K562 (cell line): Measurements from ENCODE around the gene USP2.

ENCODE experiments used
- CEBPG ChIP-seq, 3 experiments: fragments of 200-800 bp in 1 of 3; sonication (Bioruptor generic) in 1 of 3; sonication (generic) in 1 of 3; formaldehyde crosslinking in 1 of 3; IDR thresholded peaks in 2 of 3; conservative IDR thresholded peaks in 1 of 3; 2 replicates each; pipeline versions ENCODE4 v1.6.1 to v1.8.0; 2016 to 2022; ENCODE audit warnings: missing compliant biosample characterization in 2 of 3, missing genetic modification characterization in 2 of 3, mild to moderate bottlenecking in 1 of 3, missing genetic modification reagents in 1 of 3
- CHD1 ChIP-seq: fragments of 200-600 bp; sonication (generic); IDR thresholded peaks from one replicate; pipeline ENCODE4 v1.6.1; 2012; ENCODE audit warnings: mild to moderate bottlenecking, moderate library complexity, low read length, inconsistent platforms
- ELF1 ChIP-seq: fragments of 200-800 bp; sonication (Bioruptor generic); IDR thresholded peaks from 2 replicates; pipeline ENCODE4 v1.6.1; 2016; ENCODE audit warnings: missing genetic modification characterization, missing compliant biosample characterization
- FOXP1 ChIP-seq: sonication (generic); formaldehyde crosslinking; IDR thresholded peaks from 2 replicates; pipeline ENCODE4 v1.8.0; 2022; ENCODE audit warnings: mild to moderate bottlenecking, missing genetic modification reagents
- POLR2A ChIP-seq: fragments of 450-650 bp; conservative IDR thresholded peaks from 2 replicates; pipeline ENCODE4 v1.6.1; 2016
- SP1 ChIP-seq: sonication (generic); formaldehyde crosslinking; IDR thresholded peaks from 2 replicates; pipeline ENCODE4 v1.8.1; 2022; ENCODE audit warnings: mild to moderate bottlenecking, missing genetic modification reagents
- ZFP1 ChIP-seq: fragments of 450-650 bp; formaldehyde crosslinking; IDR thresholded peaks from 2 replicates; pipeline ENCODE4 v1.4.0; 2020; ENCODE audit warnings: mild to moderate bottlenecking, mixed read lengths
- TF ChIP-seq, protein P1 (sequence below): sonication (generic); formaldehyde crosslinking; IDR thresholded peaks from 2 replicates; pipeline ENCODE4 v1.9.0; 2022; ENCODE audit warnings: mild to moderate bottlenecking, missing genetic modification reagents
- TF ChIP-seq, protein P2 (sequence below), 2 experiments: fragments of 250-450 bp in 1 of 2; fragments of 450-650 bp in 1 of 2; sonication (Bioruptor Pico) in 1 of 2; IDR thresholded peaks; 2 replicates each; pipeline versions ENCODE4 v1.6.1 to v1.8.0; 2016 to 2021; ENCODE audit warnings: mild to moderate bottlenecking in 2 of 2, moderate library complexity in 2 of 2, missing compliant biosample characterization in 1 of 2, missing genetic modification characterization in 1 of 2
- TF ChIP-seq, protein P3 (sequence below), 3 experiments: fragments of 200-800 bp in 1 of 3; fragments of 250-450 bp in 1 of 3; fragments of 450-650 bp in 1 of 3; sonication (Bioruptor Pico) in 1 of 3; sonication (Bioruptor generic) in 1 of 3; formaldehyde crosslinking in 1 of 3; IDR thresholded peaks; 2 replicates each; pipeline versions ENCODE4 v1.6.1 to v1.8.0; 2016 to 2022; ENCODE audit warnings: mild to moderate bottlenecking in 2 of 3, missing genetic modification characterization in 2 of 3, missing compliant biosample characterization in 1 of 3, moderate library complexity in 1 of 3
- TF ChIP-seq, protein P4 (sequence below): sonication (generic); formaldehyde crosslinking; IDR thresholded peaks from 2 replicates; pipeline ENCODE4 v1.8.1; 2022; ENCODE audit warnings: missing genetic modification reagents
- TF ChIP-seq, protein P5 (sequence below), 3 experiments: IDR thresholded peaks in 2 of 3; conservative IDR thresholded peaks in 1 of 3; 2 replicates each; pipeline ENCODE4 v1.5.1; 2011 to 2012; ENCODE audit warnings: low read length in 3 of 3, mild to moderate bottlenecking in 3 of 3, control low read depth in 2 of 3, improper control_type of control experiment in 1 of 3, inconsistent platforms in 1 of 3, low read depth in 1 of 3, mixed read lengths in 1 of 3, moderate library complexity in 1 of 3; ENCODE audit not compliant: insufficient read depth in 2 of 3
- TF ChIP-seq, protein P6 (sequence below): fragments of 450-650 bp; formaldehyde crosslinking; IDR thresholded peaks from 2 replicates; pipeline ENCODE4 v1.4.0; 2022; ENCODE audit warnings: mild to moderate bottlenecking, moderate library complexity

DNA sequence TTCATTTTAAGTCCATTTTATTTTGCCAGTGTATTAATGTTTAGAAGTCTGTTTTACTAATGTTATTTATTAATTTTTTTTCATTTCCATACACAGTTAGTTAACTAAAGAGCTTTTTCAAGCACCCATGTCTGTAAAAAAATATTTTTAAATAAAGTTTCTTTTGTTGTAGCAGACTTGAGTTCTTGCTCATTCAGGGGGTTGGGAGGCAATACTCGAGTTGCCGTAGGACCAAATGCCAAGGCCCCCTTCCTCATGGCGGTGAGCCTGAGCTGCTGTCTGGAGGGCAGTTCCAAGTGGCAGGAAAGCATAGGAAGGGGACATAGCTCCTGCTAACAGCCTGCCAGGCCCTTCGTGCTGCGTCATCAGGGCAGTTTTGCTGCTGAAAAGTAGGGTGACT is 73.5 kb downstream of the USP2 start:
- no peak for TF ChIP-seq CHD1
- no peak for TF ChIP-seq POLR2A
- TF ChIP-seq ELF1 = no peak
- no peak for TF ChIP-seq ZFP1
- TF ChIP-seq, protein P1, sequence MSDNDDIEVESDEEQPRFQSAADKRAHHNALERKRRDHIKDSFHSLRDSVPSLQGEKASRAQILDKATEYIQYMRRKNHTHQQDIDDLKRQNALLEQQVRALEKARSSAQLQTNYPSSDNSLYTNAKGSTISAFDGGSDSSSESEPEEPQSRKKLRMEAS (CRISPR knock-in tag) = no peak
- TF ChIP-seq FOXP1 (CRISPR knock-in tag) = no peak
- TF ChIP-seq, protein P2, sequence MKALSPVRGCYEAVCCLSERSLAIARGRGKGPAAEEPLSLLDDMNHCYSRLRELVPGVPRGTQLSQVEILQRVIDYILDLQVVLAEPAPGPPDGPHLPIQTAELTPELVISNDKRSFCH (CRISPR knock-in tag; IDR thresholded peaks at IDR 0.05) = no peak
- TF ChIP-seq, protein P2 (tag; IDR thresholded peaks at IDR 0.05) = no peak
- TF ChIP-seq, protein P3, sequence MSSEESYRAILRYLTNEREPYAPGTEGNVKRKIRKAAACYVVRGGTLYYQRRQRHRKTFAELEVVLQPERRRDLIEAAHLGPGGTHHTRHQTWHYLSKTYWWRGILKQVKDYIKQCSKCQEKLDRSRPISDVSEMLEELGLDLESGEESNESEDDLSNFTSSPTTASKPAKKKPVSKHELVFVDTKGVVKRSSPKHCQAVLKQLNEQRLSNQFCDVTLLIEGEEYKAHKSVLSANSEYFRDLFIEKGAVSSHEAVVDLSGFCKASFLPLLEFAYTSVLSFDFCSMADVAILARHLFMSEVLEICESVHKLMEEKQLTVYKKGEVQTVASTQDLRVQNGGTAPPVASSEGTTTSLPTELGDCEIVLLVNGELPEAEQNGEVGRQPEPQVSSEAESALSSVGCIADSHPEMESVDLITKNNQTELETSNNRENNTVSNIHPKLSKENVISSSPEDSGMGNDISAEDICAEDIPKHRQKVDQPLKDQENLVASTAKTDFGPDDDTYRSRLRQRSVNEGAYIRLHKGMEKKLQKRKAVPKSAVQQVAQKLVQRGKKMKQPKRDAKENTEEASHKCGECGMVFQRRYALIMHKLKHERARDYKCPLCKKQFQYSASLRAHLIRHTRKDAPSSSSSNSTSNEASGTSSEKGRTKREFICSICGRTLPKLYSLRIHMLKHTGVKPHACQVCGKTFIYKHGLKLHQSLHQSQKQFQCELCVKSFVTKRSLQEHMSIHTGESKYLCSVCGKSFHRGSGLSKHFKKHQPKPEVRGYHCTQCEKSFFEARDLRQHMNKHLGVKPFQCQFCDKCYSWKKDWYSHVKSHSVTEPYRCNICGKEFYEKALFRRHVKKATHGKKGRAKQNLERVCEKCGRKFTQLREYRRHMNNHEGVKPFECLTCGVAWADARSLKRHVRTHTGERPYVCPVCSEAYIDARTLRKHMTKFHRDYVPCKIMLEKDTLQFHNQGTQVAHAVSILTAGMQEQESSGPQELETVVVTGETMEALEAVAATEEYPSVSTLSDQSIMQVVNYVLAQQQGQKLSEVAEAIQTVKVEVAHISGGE (CRISPR knock-in tag; IDR thresholded peaks at IDR 0.05) = no peak
- TF ChIP-seq, protein P4, sequence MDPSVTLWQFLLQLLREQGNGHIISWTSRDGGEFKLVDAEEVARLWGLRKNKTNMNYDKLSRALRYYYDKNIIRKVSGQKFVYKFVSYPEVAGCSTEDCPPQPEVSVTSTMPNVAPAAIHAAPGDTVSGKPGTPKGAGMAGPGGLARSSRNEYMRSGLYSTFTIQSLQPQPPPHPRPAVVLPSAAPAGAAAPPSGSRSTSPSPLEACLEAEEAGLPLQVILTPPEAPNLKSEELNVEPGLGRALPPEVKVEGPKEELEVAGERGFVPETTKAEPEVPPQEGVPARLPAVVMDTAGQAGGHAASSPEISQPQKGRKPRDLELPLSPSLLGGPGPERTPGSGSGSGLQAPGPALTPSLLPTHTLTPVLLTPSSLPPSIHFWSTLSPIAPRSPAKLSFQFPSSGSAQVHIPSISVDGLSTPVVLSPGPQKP = no peak
- TF ChIP-seq SP1 (CRISPR knock-in tag) = no peak
- TF ChIP-seq, protein P5, sequence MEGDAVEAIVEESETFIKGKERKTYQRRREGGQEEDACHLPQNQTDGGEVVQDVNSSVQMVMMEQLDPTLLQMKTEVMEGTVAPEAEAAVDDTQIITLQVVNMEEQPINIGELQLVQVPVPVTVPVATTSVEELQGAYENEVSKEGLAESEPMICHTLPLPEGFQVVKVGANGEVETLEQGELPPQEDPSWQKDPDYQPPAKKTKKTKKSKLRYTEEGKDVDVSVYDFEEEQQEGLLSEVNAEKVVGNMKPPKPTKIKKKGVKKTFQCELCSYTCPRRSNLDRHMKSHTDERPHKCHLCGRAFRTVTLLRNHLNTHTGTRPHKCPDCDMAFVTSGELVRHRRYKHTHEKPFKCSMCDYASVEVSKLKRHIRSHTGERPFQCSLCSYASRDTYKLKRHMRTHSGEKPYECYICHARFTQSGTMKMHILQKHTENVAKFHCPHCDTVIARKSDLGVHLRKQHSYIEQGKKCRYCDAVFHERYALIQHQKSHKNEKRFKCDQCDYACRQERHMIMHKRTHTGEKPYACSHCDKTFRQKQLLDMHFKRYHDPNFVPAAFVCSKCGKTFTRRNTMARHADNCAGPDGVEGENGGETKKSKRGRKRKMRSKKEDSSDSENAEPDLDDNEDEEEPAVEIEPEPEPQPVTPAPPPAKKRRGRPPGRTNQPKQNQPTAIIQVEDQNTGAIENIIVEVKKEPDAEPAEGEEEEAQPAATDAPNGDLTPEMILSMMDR (IDR thresholded peaks at IDR 0.05 in 2 of 3, conservative IDR thresholded peaks at IDR 0.05 in 1 of 3; ENCODE audit: insufficient read depth in 2 of 3, low read depth in 1 of 3, low read length in 3 of 3) = no peak
- TF ChIP-seq, protein P6, sequence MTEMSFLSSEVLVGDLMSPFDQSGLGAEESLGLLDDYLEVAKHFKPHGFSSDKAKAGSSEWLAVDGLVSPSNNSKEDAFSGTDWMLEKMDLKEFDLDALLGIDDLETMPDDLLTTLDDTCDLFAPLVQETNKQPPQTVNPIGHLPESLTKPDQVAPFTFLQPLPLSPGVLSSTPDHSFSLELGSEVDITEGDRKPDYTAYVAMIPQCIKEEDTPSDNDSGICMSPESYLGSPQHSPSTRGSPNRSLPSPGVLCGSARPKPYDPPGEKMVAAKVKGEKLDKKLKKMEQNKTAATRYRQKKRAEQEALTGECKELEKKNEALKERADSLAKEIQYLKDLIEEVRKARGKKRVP = no peak
- no peak for TF ChIP-seq CEBPG (CRISPR knock-in tag; IDR thresholded peaks at IDR 0.05)
- no peak for TF ChIP-seq CEBPG (tag; conservative IDR thresholded peaks at IDR 0.05 in 1 of 2, IDR thresholded peaks at IDR 0.05 in 1 of 2)
